NOMO-1 treated with dmso at 0.1 percent for 144 hours (cell line): ENCODE measurements around the gene ZNF292.
A peak's percentile ranks its signal among the peaks of the same experiment; 100 is the strongest.
"Not testable (repeated sequence)": the region's sequence is repeated elsewhere in the genome, so short reads cannot be mapped to it uniquely, and the experiment has no call there.

Experiments
- DNase-seq: peaks from one replicate; lab custom pipeline; 2025; ENCODE audit not compliant: unreplicated experiment; lab: John Stamatoyannopoulos, UW

Gene ZNF292

GRCh38 chr6:87154993-87155841 is at the start of gene ZNF292:
TSS of gene ZNF292 (plus strand) at chr6:87155565. CDS start at chr6:87155592, 27 bp downstream.
- peak; percentile 97 for DNase-seq

- DNase-seq = no peak
Measured at GRCh38 chr6:87105823-87106222, 49.5 kb upstream of the ZNF292 start.

GRCh38 chr6:87110636-87111035 is 44.7 kb upstream of the ZNF292 start:
- DNase-seq = no peak

GRCh38 chr6:87115402-87116135 is 39.8 kb upstream of the ZNF292 start:
- no peak for DNase-seq

- no peak for DNase-seq
Measured at GRCh38 chr6:87116922-87117321, 38.4 kb upstream of the ZNF292 start.

- DNase-seq = no peak
Measured at GRCh38 chr6:87118054-87118453, 37.3 kb upstream of the ZNF292 start.

- DNase-seq = no peak
Measured at GRCh38 chr6:87122477-87122876, 32.9 kb upstream of the ZNF292 start.

GRCh38 chr6:87124074-87124473 is 31.3 kb upstream of the ZNF292 start:
- DNase-seq = no peak

- DNase-seq = no peak
Measured at GRCh38 chr6:87126501-87126900, 28.9 kb upstream of the ZNF292 start.

GRCh38 chr6:87127737-87128136 is 27.6 kb upstream of the ZNF292 start:
- DNase-seq = no peak

GRCh38 chr6:87136963-87137362 is 18.4 kb upstream of the ZNF292 start:
- no peak for DNase-seq

- no peak for DNase-seq
Measured at GRCh38 chr6:87139236-87139635, 16.1 kb upstream of the ZNF292 start.

GRCh38 chr6:87139927-87140326 is 15.4 kb upstream of the ZNF292 start:
- not testable (repeated sequence) for DNase-seq

GRCh38 chr6:87146363-87146762 is 9.0 kb upstream of the ZNF292 start:
- DNase-seq = no peak

- no peak for DNase-seq
Measured at GRCh38 chr6:87150406-87150805, 5.0 kb upstream of the ZNF292 start.

GRCh38 chr6:87151471-87151780 is 3.9 kb upstream of the ZNF292 start:
- DNase-seq = no peak

- peak; percentile 13 for DNase-seq
Measured at GRCh38 chr6:87151781-87152525, 3.4 kb upstream of the ZNF292 start.

- no peak for DNase-seq
Measured at GRCh38 chr6:87152526-87152955, 2.8 kb upstream of the ZNF292 start.

- DNase-seq = no peak
Measured at GRCh38 chr6:87154641-87154992, 748 bp upstream of the ZNF292 start.

- no peak for DNase-seq
Measured at GRCh38 chr6:87155842-87156815, 764 bp downstream of the ZNF292 start.

- not testable (repeated sequence) for DNase-seq
Measured at GRCh38 chr6:87157596-87157995, 2.2 kb downstream of the ZNF292 start.
